GM20000 (cell line): ENCODE results near the gene XXYLT1.

Experiments
- DNase-seq: peaks from one replicate; pipeline ENCODE4 v3.0.0; 2012; ENCODE audit warnings: low spot score
- CTCF ChIP-seq: IDR thresholded peaks from 2 replicates; pipeline ENCODE4 v1.5.1; 2012; ENCODE audit warnings: mild to moderate bottlenecking, control low read depth; ENCODE audit errors: extremely low read depth, missing control alignments

Gene XXYLT1

GRCh38 chr3:195076981-195077610 is 193.9 kb downstream of the XXYLT1 start:
- no peak for TF ChIP-seq CTCF
- no peak for DNase-seq

GRCh38 chr3:195075941-195076875 is 194.8 kb downstream of the XXYLT1 start:
- DNase-seq: no peak
- TF ChIP-seq CTCF: no peak

- TF ChIP-seq CTCF: no peak
- no peak for DNase-seq
Observed at GRCh38 chr3:195075199-195075940, 195.6 kb downstream of the XXYLT1 start.

GRCh38 chr3:195073866-195074860 is 196.8 kb downstream of the XXYLT1 start:
- DNase-seq: no peak
- TF ChIP-seq CTCF: no peak

- no peak for DNase-seq
- TF ChIP-seq CTCF: no peak
Observed at GRCh38 chr3:195072916-195073564, 197.9 kb downstream of the XXYLT1 start.
